Measurements from ENCODE around the gene CFL2. TPM values are rescaled to one million over a fixed set of nuclear protein-coding genes. Genes with fewer than 3 reads are reported as not detected.

Gene CFL2
- total RNA-seq, 1 donor from 2014 or later: 47.0 TPM

DNA sequence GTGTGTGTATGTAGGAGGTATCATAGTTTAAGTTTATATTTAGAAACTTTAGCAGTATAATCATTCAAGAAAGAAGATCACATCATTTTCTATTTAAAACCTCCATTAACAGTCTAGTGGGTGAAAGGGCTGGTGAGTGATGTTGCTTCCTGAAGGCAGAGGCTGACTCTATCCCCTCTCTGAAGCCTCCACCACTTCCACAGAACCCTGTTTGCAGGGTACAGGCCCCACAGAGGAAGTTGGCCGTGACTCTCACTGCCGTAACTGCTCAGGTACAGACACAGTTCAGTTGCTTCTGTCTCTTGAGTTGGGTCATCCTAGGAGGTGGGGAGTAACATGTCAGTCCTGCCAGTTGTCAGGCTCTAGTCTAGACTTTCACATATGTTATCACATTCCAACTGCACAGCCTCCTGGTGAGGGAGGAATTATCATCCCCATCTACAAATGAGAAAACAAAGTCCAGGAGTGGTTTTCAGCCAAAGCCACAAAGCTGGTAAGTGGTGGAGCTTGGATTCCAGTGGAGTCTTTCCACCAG, 31.5 kb downstream of the CFL2 start:
- peaks cover 6% of the 10 kb centered on the region for H3K4me1 Mint-ChIP-seq (ENCODE audit: unreplicated experiment)
- no peaks in the 10 kb centered on the region for H3K36me3 Mint-ChIP-seq (ENCODE audit: unreplicated experiment)
- H3K27ac Mint-ChIP-seq (ENCODE audit: unreplicated experiment): no peak overlapping the region
- no peaks in the 10 kb centered on the region for H3K27me3 Mint-ChIP-seq (ENCODE audit: unreplicated experiment)
- peak; percentile 34 for DNase-seq (ENCODE audit: extremely low spot score, unreplicated experiment)
- no peak overlapping the region for H3K4me3 Mint-ChIP-seq (ENCODE audit: unreplicated experiment)
- H3K9me3 Mint-ChIP-seq (ENCODE audit: unreplicated experiment): no peaks in the 10 kb centered on the region
- TF ChIP-seq, protein P1, sequence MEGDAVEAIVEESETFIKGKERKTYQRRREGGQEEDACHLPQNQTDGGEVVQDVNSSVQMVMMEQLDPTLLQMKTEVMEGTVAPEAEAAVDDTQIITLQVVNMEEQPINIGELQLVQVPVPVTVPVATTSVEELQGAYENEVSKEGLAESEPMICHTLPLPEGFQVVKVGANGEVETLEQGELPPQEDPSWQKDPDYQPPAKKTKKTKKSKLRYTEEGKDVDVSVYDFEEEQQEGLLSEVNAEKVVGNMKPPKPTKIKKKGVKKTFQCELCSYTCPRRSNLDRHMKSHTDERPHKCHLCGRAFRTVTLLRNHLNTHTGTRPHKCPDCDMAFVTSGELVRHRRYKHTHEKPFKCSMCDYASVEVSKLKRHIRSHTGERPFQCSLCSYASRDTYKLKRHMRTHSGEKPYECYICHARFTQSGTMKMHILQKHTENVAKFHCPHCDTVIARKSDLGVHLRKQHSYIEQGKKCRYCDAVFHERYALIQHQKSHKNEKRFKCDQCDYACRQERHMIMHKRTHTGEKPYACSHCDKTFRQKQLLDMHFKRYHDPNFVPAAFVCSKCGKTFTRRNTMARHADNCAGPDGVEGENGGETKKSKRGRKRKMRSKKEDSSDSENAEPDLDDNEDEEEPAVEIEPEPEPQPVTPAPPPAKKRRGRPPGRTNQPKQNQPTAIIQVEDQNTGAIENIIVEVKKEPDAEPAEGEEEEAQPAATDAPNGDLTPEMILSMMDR (IDR thresholded peaks at IDR 0.05): no peak

DNA sequence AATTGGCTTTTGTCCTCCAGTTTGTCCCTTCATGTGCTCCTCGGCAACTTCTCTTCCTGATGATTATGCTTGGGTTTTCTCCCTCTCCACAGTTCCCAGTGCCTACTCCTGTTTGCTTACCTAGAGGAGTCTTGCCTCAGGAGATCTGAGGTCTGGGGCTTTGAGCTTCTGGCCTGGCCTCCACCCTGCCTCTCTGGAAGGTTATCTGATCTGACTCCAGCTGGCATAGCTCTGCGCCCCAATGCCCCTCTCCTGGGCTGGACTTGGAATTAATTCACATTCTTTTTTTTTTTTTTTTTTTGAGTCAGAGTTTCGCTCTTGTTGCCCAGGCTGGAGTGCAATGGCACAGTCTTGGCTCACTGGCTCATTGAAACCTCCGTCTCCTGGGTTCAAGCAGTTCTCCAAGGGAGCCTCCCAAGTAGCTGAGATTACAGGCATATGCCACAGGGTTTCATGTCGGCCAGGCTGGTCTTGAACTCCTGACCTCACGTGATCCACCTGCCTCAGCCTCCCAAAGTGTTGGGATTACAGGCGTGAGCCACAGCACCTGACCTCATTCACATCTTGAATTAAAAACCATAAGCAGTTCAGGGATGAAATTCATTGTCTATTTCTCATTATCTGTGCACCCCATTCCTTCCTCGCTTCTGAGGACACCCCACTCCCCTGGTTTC, 33.5 kb downstream of the CFL2 start:
- H3K9me3 Mint-ChIP-seq (ENCODE audit: unreplicated experiment): no peaks in the 10 kb centered on the region
- H3K4me3 Mint-ChIP-seq (ENCODE audit: unreplicated experiment): no peak overlapping the region
- H3K36me3 Mint-ChIP-seq (ENCODE audit: unreplicated experiment): no peaks in the 10 kb centered on the region
- H3K27me3 Mint-ChIP-seq (ENCODE audit: unreplicated experiment): no peaks in the 10 kb centered on the region
- H3K4me1 Mint-ChIP-seq (ENCODE audit: unreplicated experiment): peaks cover 12% of the 10 kb centered on the region
- H3K27ac Mint-ChIP-seq (ENCODE audit: unreplicated experiment): no peak overlapping the region
- TF ChIP-seq, protein P1 (IDR thresholded peaks at IDR 0.05): no peak
- DNase-seq (ENCODE audit: extremely low spot score, unreplicated experiment): peak; percentile 21

DNA sequence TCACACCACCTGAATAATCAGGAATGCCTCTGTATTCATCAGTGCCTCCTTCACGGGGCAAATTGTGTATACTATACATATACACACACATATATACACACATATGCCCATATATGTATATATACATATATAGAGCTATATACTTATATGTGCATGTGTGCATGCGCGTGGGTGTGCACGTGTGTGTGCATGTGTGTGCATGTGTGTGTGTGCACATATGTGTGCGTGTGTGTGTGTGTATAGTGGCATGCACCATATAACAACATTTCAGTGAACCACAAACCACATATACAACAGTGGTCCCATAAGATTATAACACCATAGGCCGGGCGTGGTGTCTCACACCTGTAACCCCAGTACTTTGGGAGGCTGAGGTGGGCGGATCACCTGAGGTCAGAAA, 35.7 kb downstream of the CFL2 start:
- H3K4me3 Mint-ChIP-seq (ENCODE audit: unreplicated experiment): no peak overlapping the region

DNA sequence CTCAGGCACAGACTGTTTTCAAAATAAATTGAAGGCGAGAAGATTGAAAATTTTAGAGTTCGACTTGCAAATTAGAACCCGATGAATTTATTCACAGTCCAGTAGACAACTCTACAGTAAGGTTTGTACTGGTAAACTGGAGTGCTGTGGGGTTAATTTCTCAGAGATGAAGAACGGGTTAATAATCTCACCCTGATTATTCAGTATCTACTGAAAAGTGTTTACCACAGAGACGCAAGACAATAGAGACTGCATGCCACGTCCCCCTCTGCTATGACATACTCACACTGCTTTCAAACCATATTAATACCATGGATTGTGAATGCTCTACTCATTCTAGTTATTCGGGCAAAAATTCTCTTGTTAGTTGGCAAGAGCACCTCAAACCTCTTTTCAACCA, 36.1 kb downstream of the CFL2 start:
- peaks cover 12% of the 10 kb centered on the region for H3K4me1 Mint-ChIP-seq (ENCODE audit: unreplicated experiment)
- peak overlapping the region; percentile 78 for H3K27ac Mint-ChIP-seq (ENCODE audit: unreplicated experiment)
- H3K36me3 Mint-ChIP-seq (ENCODE audit: unreplicated experiment): no peaks in the 10 kb centered on the region
- H3K9me3 Mint-ChIP-seq (ENCODE audit: unreplicated experiment): no peaks in the 10 kb centered on the region
- TF ChIP-seq, protein P1 (IDR thresholded peaks at IDR 0.05): no peak
- DNase-seq (ENCODE audit: extremely low spot score, unreplicated experiment): no peak
- no peak overlapping the region for H3K4me3 Mint-ChIP-seq (ENCODE audit: unreplicated experiment)
- no peaks in the 10 kb centered on the region for H3K27me3 Mint-ChIP-seq (ENCODE audit: unreplicated experiment)

More for the DNA sequence above, 35.7 kb downstream of the CFL2 start:
- no peaks in the 10 kb centered on the region for H3K9me3 Mint-ChIP-seq (ENCODE audit: unreplicated experiment)
- no peaks in the 10 kb centered on the region for H3K27me3 Mint-ChIP-seq (ENCODE audit: unreplicated experiment)
- H3K36me3 Mint-ChIP-seq (ENCODE audit: unreplicated experiment): no peaks in the 10 kb centered on the region
- peak overlapping the region; percentile 78 for H3K27ac Mint-ChIP-seq (ENCODE audit: unreplicated experiment)
- peaks cover 12% of the 10 kb centered on the region for H3K4me1 Mint-ChIP-seq (ENCODE audit: unreplicated experiment)
- TF ChIP-seq, protein P1 (IDR thresholded peaks at IDR 0.05): no peak
- DNase-seq (ENCODE audit: extremely low spot score, unreplicated experiment): no peak

DNA sequence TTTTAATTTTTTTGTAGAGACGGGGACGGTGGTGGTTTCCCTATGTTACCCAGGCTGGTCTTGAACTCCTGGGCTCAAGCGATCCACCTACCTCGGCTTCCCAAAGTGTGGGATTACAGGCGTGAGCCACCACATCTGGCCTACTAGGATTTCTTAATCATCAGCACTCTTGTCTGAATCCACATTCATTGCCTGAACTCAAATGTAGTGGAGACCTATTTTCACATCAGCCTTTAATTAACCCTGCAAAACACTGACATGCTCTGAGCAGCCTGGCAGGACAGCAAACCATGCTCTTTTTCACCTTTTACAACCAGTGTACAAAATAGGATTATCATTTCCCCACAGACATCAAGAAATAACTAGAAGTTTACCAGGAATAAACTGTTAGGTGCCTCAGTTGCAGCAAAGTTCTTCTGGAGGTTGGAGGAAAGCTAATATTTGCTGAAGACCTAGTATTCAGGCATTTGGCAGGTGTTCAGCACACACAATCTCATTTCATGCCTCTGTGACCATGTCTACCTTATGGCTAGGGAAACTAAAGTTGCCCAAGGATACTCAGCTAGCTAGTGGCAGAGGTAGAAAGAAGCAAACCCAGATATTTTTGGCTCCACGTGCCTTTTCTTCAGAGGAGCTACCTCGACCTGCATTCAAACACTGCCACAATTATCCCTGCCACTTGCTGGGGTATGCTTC, 37.7 kb downstream of the CFL2 start:
- H3K4me1 Mint-ChIP-seq (ENCODE audit: unreplicated experiment): peaks cover 12% of the 10 kb centered on the region
- H3K36me3 Mint-ChIP-seq (ENCODE audit: unreplicated experiment): no peaks in the 10 kb centered on the region
- DNase-seq (ENCODE audit: extremely low spot score, unreplicated experiment): no peak
- H3K27me3 Mint-ChIP-seq (ENCODE audit: unreplicated experiment): no peaks in the 10 kb centered on the region
- H3K27ac Mint-ChIP-seq (ENCODE audit: unreplicated experiment): no peak overlapping the region
- H3K9me3 Mint-ChIP-seq (ENCODE audit: unreplicated experiment): no peaks in the 10 kb centered on the region
- no peak overlapping the region for H3K4me3 Mint-ChIP-seq (ENCODE audit: unreplicated experiment)
- TF ChIP-seq, protein P1 (IDR thresholded peaks at IDR 0.05): no peak

Measured in osteocyte (in vitro differentiated cells).